OCI-LY7 (cell line): ENCODE results near the gene HDAC9. TPM values are rescaled to one million over a fixed set of nuclear protein-coding genes. Genes with fewer than 3 reads are reported as not detected.

Source experiments
- BruUV-seq: library from RNA; stranded (reverse); fragments of 400-500 nt; replicated peaks from 2 replicates; lab custom pipeline; 2021; lab: Mats Ljungman, UMichigan
- CTCF ChIA-PET: fragments of 300-600 bp; sonication (Branson Sonifier 250); formaldehyde crosslinking; loops from one replicate; lab custom pipeline; 2022; ENCODE audit warnings: antibody characterized with exemption; ENCODE audit not compliant: unreplicated experiment; lab: Charles Lee
- POLR2A ChIA-PET: fragments of 300-600 bp; sonication (Branson Sonifier 250); formaldehyde crosslinking; loops from one replicate; lab custom pipeline; 2022; ENCODE audit warnings: antibody characterized with exemption; lab: Charles Lee
- DNase-seq: peaks from one replicate; pipeline ENCODE4 v3.0.0-alpha.2; 2015; ENCODE audit warnings: low spot score
- H2AFZ ChIP-seq: fragments of 200-600 bp; sonication (generic), shearing (Covaris generic); 2 replicates; pipeline ENCODE4 v1.6.1; 2014; ENCODE audit warnings: mild to moderate bottlenecking, antibody characterized with exemption, low read length, moderate library complexity
- H3K27ac ChIP-seq: fragments of 200-600 bp; sonication (generic); 2 replicates; pipeline ENCODE4 v1.5.1; 2014; ENCODE audit warnings: mixed run types, low read depth, mild to moderate bottlenecking, moderate library complexity, low read length, inconsistent platforms; ENCODE audit not compliant: poor library complexity, severe bottlenecking
- H3K36me3 ChIP-seq: fragments of 200-600 bp; sonication (generic); 2 replicates; pipeline ENCODE4 v1.6.1; 2014; ENCODE audit warnings: mild to moderate bottlenecking, antibody characterized with exemption, low read length, moderate library complexity, mixed read lengths; ENCODE audit not compliant: insufficient read depth
- H3K4me1 ChIP-seq: fragments of 200-600 bp; sonication (generic); 2 replicates; pipeline ENCODE4 v1.5.1; 2014; ENCODE audit warnings: mild to moderate bottlenecking, low read length; ENCODE audit not compliant: insufficient read depth, poor library complexity, severe bottlenecking
- H3K4me2 ChIP-seq: fragments of 200-600 bp; sonication (generic); 2 replicates; pipeline ENCODE4 v1.6.1; 2014; ENCODE audit warnings: mild to moderate bottlenecking, low read length
- H3K4me3 ChIP-seq: fragments of 200-600 bp; sonication (generic); 2 replicates; pipeline ENCODE4 v1.5.1; 2014; ENCODE audit warnings: mild to moderate bottlenecking, low read depth, low read length; ENCODE audit not compliant: poor library complexity, severe bottlenecking
- H3K79me2 ChIP-seq: fragments of 200-600 bp; sonication (generic); 2 replicates; pipeline ENCODE4 v1.6.1; 2016; ENCODE audit warnings: low read depth, mild to moderate bottlenecking, low read length, moderate library complexity, mixed read lengths; ENCODE audit not compliant: insufficient read depth
- H3K9me2 ChIP-seq: fragments of 200-600 bp; sonication (generic); 2 replicates; pipeline ENCODE4 v1.6.1; 2016; ENCODE audit warnings: mild to moderate bottlenecking, low read length, mixed read lengths; ENCODE audit not compliant: insufficient read depth
- H3K9me3 ChIP-seq: fragments of 200-600 bp; sonication (generic); 2 replicates; pipeline ENCODE4 v1.6.1; 2014; ENCODE audit warnings: mild to moderate bottlenecking, mixed run types, low read length, mixed read lengths
- H4K20me1 ChIP-seq: fragments of 200-600 bp; sonication (generic); 2 replicates; pipeline ENCODE4 v1.6.1; 2014; ENCODE audit warnings: mild to moderate bottlenecking, antibody characterized with exemption, low read length, moderate library complexity, mixed read lengths; ENCODE audit not compliant: insufficient read depth
- CTCF ChIP-seq: fragments of 200-600 bp; sonication (generic); conservative IDR thresholded peaks from 2 replicates; pipeline ENCODE4 v1.5.1; 2014; ENCODE audit warnings: mild to moderate bottlenecking, antibody characterized with exemption, low read length, moderate library complexity, mixed read lengths
- EZH2phosphoT487 ChIP-seq: fragments of 200-600 bp; sonication (generic); IDR thresholded peaks from 2 replicates; pipeline ENCODE4 v1.6.1; 2018; ENCODE audit warnings: low read depth, borderline replicate concordance, mild to moderate bottlenecking, mixed run types, antibody characterized with exemption, low read length, moderate library complexity, mixed read lengths
- intact Hi-C: fragments of 100-400 bp; cut with micrococcal nuclease; formaldehyde crosslinking; loops from one replicate; pipeline ENCODE4 v1.10.0; 2022; ENCODE audit not compliant: unreplicated experiment
- total RNA-seq, 2 experiments: library from RNA; depleted of rRNA in 1 of 2; stranded (reverse); fragments of >200 nt in 1 of 2; shearing (Covaris generic) in 1 of 2; gene quantifications; 2 replicates each; pipeline ENCODE4 v1.2.3, GENCODE V29; 2014 to 2022

The HDAC9 gene
- total RNA-seq, 2 experiments from 2014 or later = 58.8 to 91.7 TPM

GRCh38 chr7:18579698-18580097 lies 84.1 kb downstream of the HDAC9 start:
- no peaks in the 10 kb centered on the region for H3K9me2 ChIP-seq
- TF ChIP-seq CTCF (no peak), EZH2phosphoT487 (no peak)
- peaks cover 7% of the 10 kb centered on the region for H3K36me3 ChIP-seq
- BruUV-seq = no TSS peak
- CTCF ChIA-PET = no interaction called here
- no peaks in the 10 kb centered on the region for H3K9me3 ChIP-seq
- POLR2A ChIA-PET = interaction anchor here (0.6 to 2.3 kb wide), 8 partner anchors 8 to 1640 kb away, joined by 3 to 7 read pairs (median 4); no protein-coding TSS in a partner anchor
- no peak overlapping the region for H3K27ac ChIP-seq
- H3K4me2 ChIP-seq = no peak overlapping the region
- no peak for DNase-seq
- no peak overlapping the region for H3K4me3 ChIP-seq
- intact Hi-C loops = no loop called here
- H3K4me1 ChIP-seq = peaks cover 29% of the 10 kb centered on the region
- H3K79me2 ChIP-seq = peaks cover 5% of the 10 kb centered on the region; the same call in 1 of the 2 replicates
- H4K20me1 ChIP-seq = no peaks in the 10 kb centered on the region
- no peak overlapping the region for H2AFZ ChIP-seq

GRCh38 chr7:18580950-18581349 lies 85.4 kb downstream of the HDAC9 start:
- no peak for DNase-seq
- H2AFZ ChIP-seq = no peak overlapping the region
- H4K20me1 ChIP-seq = no peaks in the 10 kb centered on the region
- H3K4me1 ChIP-seq = peaks cover 17% of the 10 kb centered on the region
- H3K9me3 ChIP-seq = no peaks in the 10 kb centered on the region
- peaks cover 17% of the 10 kb centered on the region for H3K36me3 ChIP-seq
- ChIA-PET CTCF (no interaction called here), POLR2A (interaction anchor here (1.3 to 2.3 kb wide), 3 partner anchors 9 to 63 kb away, joined by 5 to 7 read pairs (median 7); no protein-coding TSS in a partner anchor)
- intact Hi-C loops = no loop called here
- H3K4me3 ChIP-seq = no peak overlapping the region
- no TSS peak for BruUV-seq
- H3K9me2 ChIP-seq = no peaks in the 10 kb centered on the region
- H3K27ac ChIP-seq = no peak overlapping the region
- H3K79me2 ChIP-seq = peaks cover 5% of the 10 kb centered on the region; the same call in 1 of the 2 replicates
- TF ChIP-seq CTCF (no peak), EZH2phosphoT487 (no peak)
- H3K4me2 ChIP-seq = no peak overlapping the region

GRCh38 chr7:18583305-18583704 lies 87.8 kb downstream of the HDAC9 start:
- H3K79me2 ChIP-seq = peaks cover 5% of the 10 kb centered on the region; the same call in 1 of the 2 replicates
- H3K4me1 ChIP-seq = no peaks in the 10 kb centered on the region
- ChIA-PET CTCF (no interaction called here), POLR2A (interaction anchor here (0.6 to 1.8 kb wide), 10 partner anchors 10 to 197 kb away, joined by 3 to 9 read pairs (median 4); no protein-coding TSS in a partner anchor)
- no peak overlapping the region for H2AFZ ChIP-seq
- no peak for DNase-seq
- H3K9me2 ChIP-seq = no peaks in the 10 kb centered on the region
- H3K36me3 ChIP-seq = peaks cover 35% of the 10 kb centered on the region
- no peak overlapping the region for H3K4me2 ChIP-seq
- intact Hi-C loops = no loop called here
- no TSS peak for BruUV-seq
- H3K9me3 ChIP-seq = no peaks in the 10 kb centered on the region; the same call in 1 of the 2 replicates
- no peak overlapping the region for H3K27ac ChIP-seq
- no peak for TF ChIP-seq EZH2phosphoT487
- no peak for TF ChIP-seq CTCF
- H3K4me3 ChIP-seq = no peak overlapping the region
- H4K20me1 ChIP-seq = no peaks in the 10 kb centered on the region
